PFSK-1 (cell line): ENCODE measurements around the gene RPTOR.

Experiments
- POLR2AphosphoS5 ChIP-seq: IDR thresholded peaks from 2 replicates; pipeline ENCODE4 v1.6.1; 2012; ENCODE audit warnings: low read depth, mild to moderate bottlenecking, control low read depth, low read length, moderate library complexity
- REST ChIP-seq, 2 experiments: IDR thresholded peaks; 2 replicates each; pipeline versions ENCODE4 v1.6.1 to v1.8.0; 2011 to 2012; ENCODE audit warnings: low read depth in 2 of 2, low read length in 2 of 2, control low read depth in 1 of 2, inconsistent platforms in 1 of 2, mild to moderate bottlenecking in 1 of 2, moderate library complexity in 1 of 2; ENCODE audit not compliant: insufficient read depth in 1 of 2

GRCh38 chr17:80890921-80891396 is 346.3 kb downstream of the RPTOR start:
- no peak for TF ChIP-seq POLR2AphosphoS5
- no peak for TF ChIP-seq REST (IDR thresholded peaks at IDR 0.05; ENCODE audit: insufficient read depth in 1 of 2, low read depth in 2 of 2, low read length in 2 of 2)
